ENCODE measurements around the gene TSHZ3. TPM values are rescaled to one million over a fixed set of nuclear protein-coding genes. Genes with fewer than 3 reads are reported as not detected.

The TSHZ3 gene
- total and polyA plus RNA-seq, 2 of the 8 experiments (the other 6 are each of a cell fraction or from before 2014, with no cell fraction given) = 3.1 to 12.3 TPM

GRCh38 chr19:31289976-31290375 lies 59.3 kb downstream of the TSHZ3 start:
- no peak overlapping the region for H2BK15ac ChIP-seq (ENCODE audit: low read length)
- H3K9me3 ChIP-seq (ENCODE audit: insufficient read depth in 2 of 2, low read depth in 1 of 2, low read length in 1 of 2) = no peaks in the 10 kb centered on the region
- no peak overlapping the region for H4K8ac ChIP-seq (ENCODE audit: extremely low read depth, insufficient read depth, low read length)
- H3K23me2 ChIP-seq (ENCODE audit: low read depth, low read length) = peaks cover 7% of the 10 kb centered on the region; the same call in 1 of the 2 replicates
- TF ChIP-seq ASH2L (IDR thresholded peaks at IDR 0.05; ENCODE audit: low read length) = no peak
- TF ChIP-seq POLR2A (IDR thresholded peaks at IDR 0.05; ENCODE audit: control extremely low read depth in 1 of 2, low read depth in 2 of 2, low read length in 2 of 2) = no peak
- TF ChIP-seq POLR2AphosphoS5 (IDR thresholded peaks at IDR 0.05; ENCODE audit: low read depth, low read length) = no peak
- TF ChIP-seq E2F6 (IDR thresholded peaks at IDR 0.05) = no peak
- TF ChIP-seq TBP (IDR thresholded peaks at IDR 0.05; ENCODE audit: low read depth, low read length) = no peak
- no peak for TF ChIP-seq RBBP5 (IDR thresholded peaks at IDR 0.05; ENCODE audit: borderline replicate concordance, low read depth, low read length)
- no peak for TF ChIP-seq ATF3 (IDR thresholded peaks at IDR 0.05; ENCODE audit: insufficient read depth, low read depth, low read length)
- TF ChIP-seq NANOG (IDR thresholded peaks at IDR 0.05; ENCODE audit: insufficient read depth, low read depth, low read length, poor library complexity, severe bottlenecking) = no peak
- no peak for TF ChIP-seq GTF2F1 (IDR thresholded peaks at IDR 0.05; ENCODE audit: borderline replicate concordance, low read depth, low read length)
- no peak for TF ChIP-seq KDM4A (IDR thresholded peaks at IDR 0.05; ENCODE audit: low read depth, low read length, severe bottlenecking)
- no peak for TF ChIP-seq MAFK (IDR thresholded peaks at IDR 0.05; ENCODE audit: low read depth, low read length)
- ChIA-PET CTCF (ENCODE audit: partially characterized antibody) (interaction anchor here (0.5 to 2.6 kb wide), 3 partner anchors 49 to 604 kb away, joined by 3 to 6 read pairs (median 6); no protein-coding TSS in a partner anchor), POLR2A (ENCODE audit: partially characterized antibody) (no interaction called here)
- H2BK12ac ChIP-seq (ENCODE audit: low read depth, low read length) = no peak overlapping the region
- H3K4me3 ChIP-seq (ENCODE audit: extremely low read depth in 1 of 4, insufficient read depth in 2 of 4, low read depth in 3 of 4, low read length in 4 of 4) = no peak overlapping the region
- H3K4me1 ChIP-seq (replicated peaks in 1 of 4; ENCODE audit: control insufficient read depth in 3 of 4, insufficient read depth in 4 of 4, low read length in 3 of 4) = no peaks in the 10 kb centered on the region
- H2BK120ac ChIP-seq (replicated peaks; ENCODE audit: low read depth, low read length) = no peak overlapping the region
- FAIRE-seq (no peak), DNase-seq (ENCODE audit: low read depth in 1 of 2, low spot score in 2 of 2) (no peak)
- H3K4me2 ChIP-seq (ENCODE audit: insufficient read depth in 1 of 2, low read depth in 2 of 2, low read length in 2 of 2) = no peak overlapping the region
- H2BK5ac ChIP-seq (ENCODE audit: low read depth, low read length) = no peak overlapping the region
- H4K91ac ChIP-seq (replicated peaks; ENCODE audit: insufficient read length, low read length) = no peak overlapping the region
- H3K79me2 ChIP-seq (ENCODE audit: control insufficient read depth in 1 of 2, insufficient read depth in 2 of 2, low read length in 2 of 2) = peaks cover 0 to 9% of the 10 kb centered on the region in 2 experiments; a peak in 2 of 4 replicates
- peaks cover 2% of the 10 kb centered on the region; the same call in 1 of the 2 replicates for H3K79me1 ChIP-seq (ENCODE audit: low read depth, low read length)
- H3K23ac ChIP-seq (ENCODE audit: insufficient read length) = no peak overlapping the region
- no peak overlapping the region for H2AFZ ChIP-seq (ENCODE audit: low read length)
- no peak overlapping the region for H4K5ac ChIP-seq (ENCODE audit: insufficient read length, low read depth, low read length)
- no peak overlapping the region for H2AK5ac ChIP-seq (ENCODE audit: low read depth, low read length)
- no peaks in the 10 kb centered on the region for H3K27me3 ChIP-seq (replicated peaks in 1 of 4; ENCODE audit: control insufficient read depth in 3 of 4, extremely low read depth in 1 of 4, insufficient read depth in 3 of 4, low read length in 3 of 4)
- 87% methylated on average over 4 of the region's 4 CpGs; no CpG with 5 or more reads in 1 of the 2 experiments for WGBS, 2 experiments (ENCODE audit: extremely low coverage in 1 of 2, insufficient coverage in 1 of 2, insufficient read length in 1 of 2, insufficient replicate concordance in 2 of 2, low coverage in 1 of 2, low lambda C conversion rate in 2 of 2, missing lambda C conversion rate in 1 of 2)
- H2BK20ac ChIP-seq (ENCODE audit: low read length) = no peak overlapping the region
- H4K20me1 ChIP-seq (replicated peaks in 1 of 2; ENCODE audit: control insufficient read depth in 1 of 2, insufficient read depth in 2 of 2, low read length in 2 of 2) = no peaks in the 10 kb centered on the region
- H3K56ac ChIP-seq (replicated peaks; ENCODE audit: insufficient read length, low read depth, low read length) = no peak overlapping the region
- no peak overlapping the region for H3K4ac ChIP-seq (replicated peaks; ENCODE audit: insufficient read length, low read depth, low read length)
- no peaks in the 10 kb centered on the region for H3K36me3 ChIP-seq (ENCODE audit: control insufficient read depth in 2 of 4, insufficient read depth in 4 of 4, low read length in 3 of 4)
- no peak overlapping the region for H3K27ac ChIP-seq (ENCODE audit: low read depth, low read length)
- H3K14ac ChIP-seq (ENCODE audit: insufficient read length) = no peak overlapping the region
- no peak overlapping the region for H3K9ac ChIP-seq (replicated peaks in 1 of 4; ENCODE audit: extremely low read depth in 1 of 4, low read depth in 3 of 4, low read length in 3 of 4)
- no peak overlapping the region for H3K18ac ChIP-seq (ENCODE audit: extremely low read depth, low read length)
